Neural progenitor cell (in vitro differentiated cells): ENCODE results near the gene THSD4. TPM values are rescaled to one million over a fixed set of nuclear protein-coding genes. Genes with fewer than 3 reads are reported as not detected.
"Not testable (repeated sequence)": the region's sequence is repeated elsewhere in the genome, so short reads cannot be mapped to it uniquely, and the experiment has no call there.

Source experiments
- DNase-seq: peaks from one replicate; pipeline ENCODE4 v3.0.0-alpha.2; 2016; ENCODE audit warnings: low spot score
- H2AFZ ChIP-seq: fragments of 200-600 bp; sonication (generic); replicated peaks from 2 replicates; pipeline ENCODE4 v1.6.1; 2016; ENCODE audit warnings: antibody characterized with exemption
- H3F3A ChIP-seq: fragments of 200-600 bp; sonication (generic); 2 replicates; pipeline ENCODE4 v1.6.1; 2016; ENCODE audit warnings: antibody characterized with exemption, low read depth
- H3K27ac ChIP-seq: fragments of 200-600 bp; sonication (generic); 2 replicates; pipeline ENCODE4 v1.5.1; 2016; ENCODE audit warnings: mild to moderate bottlenecking
- H3K27me3 ChIP-seq: fragments of 200-600 bp; sonication (generic); 2 replicates; pipeline ENCODE4 v1.6.1; 2016; ENCODE audit warnings: mild to moderate bottlenecking, moderate library complexity
- H3K36me3 ChIP-seq: fragments of 200-600 bp; sonication (generic); 2 replicates; pipeline ENCODE4 v1.5.1; 2016
- H3K4me1 ChIP-seq: fragments of 200-600 bp; sonication (generic); 2 replicates; pipeline ENCODE4 v1.6.1; 2016; ENCODE audit warnings: mixed run types
- H3K4me2 ChIP-seq: fragments of 200-600 bp; sonication (generic); 2 replicates; pipeline ENCODE4 v1.6.1; 2016
- H3K4me3 ChIP-seq: fragments of 200-600 bp; sonication (generic); 2 replicates; pipeline ENCODE4 v1.5.1; 2016
- H3K79me2 ChIP-seq: fragments of 200-600 bp; sonication (generic); 2 replicates; pipeline ENCODE4 v1.6.1; 2016; ENCODE audit warnings: low read depth
- H3K9ac ChIP-seq: fragments of 200-600 bp; sonication (generic); 2 replicates; pipeline ENCODE4 v1.6.1; 2016
- H3K9me3 ChIP-seq: fragments of 200-600 bp; sonication (generic); 2 replicates; pipeline ENCODE4 v1.5.1; 2016; ENCODE audit warnings: low read depth
- H4K20me1 ChIP-seq: fragments of 200-600 bp; sonication (generic); 2 replicates; pipeline ENCODE4 v1.6.1; 2016; ENCODE audit warnings: low read depth
- H3K27ac Mint-ChIP-seq: 3 replicates; pipeline ENCODE4 v1.8.0; 2021; ENCODE audit warnings: mixed read lengths
- H3K27me3 Mint-ChIP-seq: 2 replicates; pipeline ENCODE4 v1.8.0; 2022; ENCODE audit warnings: low read depth, mild to moderate bottlenecking, inconsistent platforms, moderate library complexity, mixed read lengths; ENCODE audit not compliant: insufficient read depth
- H3K36me3 Mint-ChIP-seq: 3 replicates; pipeline ENCODE4 v1.8.0; 2021; ENCODE audit warnings: mixed read lengths
- H3K4me1 Mint-ChIP-seq: 3 replicates; pipeline ENCODE4 v1.8.0; 2021; ENCODE audit warnings: mixed read lengths
- H3K4me3 Mint-ChIP-seq: 3 replicates; pipeline ENCODE4 v1.8.0; 2021; ENCODE audit warnings: mild to moderate bottlenecking, moderate library complexity, mixed read lengths
- H3K9me3 Mint-ChIP-seq: 3 replicates; pipeline ENCODE4 v1.8.0; 2020; ENCODE audit warnings: mixed read lengths
- EZH2 ChIP-seq: fragments of 200-600 bp; sonication (generic); IDR thresholded peaks from 2 replicates; pipeline ENCODE4 v1.6.1; 2017; ENCODE audit warnings: antibody characterized with exemption, mild to moderate bottlenecking, moderate library complexity
- EZH2phosphoT487 ChIP-seq: fragments of 200-600 bp; sonication (generic); IDR thresholded peaks from 2 replicates; pipeline ENCODE4 v1.6.1; 2017; ENCODE audit warnings: antibody characterized with exemption
- total RNA-seq: library from RNA; depleted of rRNA; stranded (reverse); fragments of >200 nt; gene quantifications from 2 replicates; pipeline ENCODE4 v1.2.3, GENCODE V29; 2015; ENCODE audit warnings: low replicate concordance
- TF ChIP-seq, protein P1 (sequence below): fragments of 200-600 bp; sonication (generic); IDR thresholded peaks from 2 replicates; pipeline ENCODE4 v1.5.1; 2017; ENCODE audit warnings: antibody characterized with exemption, mild to moderate bottlenecking

THSD4 gene
- total RNA-seq, 1 donor from 2014 or later, result 2.4 TPM

DNA sequence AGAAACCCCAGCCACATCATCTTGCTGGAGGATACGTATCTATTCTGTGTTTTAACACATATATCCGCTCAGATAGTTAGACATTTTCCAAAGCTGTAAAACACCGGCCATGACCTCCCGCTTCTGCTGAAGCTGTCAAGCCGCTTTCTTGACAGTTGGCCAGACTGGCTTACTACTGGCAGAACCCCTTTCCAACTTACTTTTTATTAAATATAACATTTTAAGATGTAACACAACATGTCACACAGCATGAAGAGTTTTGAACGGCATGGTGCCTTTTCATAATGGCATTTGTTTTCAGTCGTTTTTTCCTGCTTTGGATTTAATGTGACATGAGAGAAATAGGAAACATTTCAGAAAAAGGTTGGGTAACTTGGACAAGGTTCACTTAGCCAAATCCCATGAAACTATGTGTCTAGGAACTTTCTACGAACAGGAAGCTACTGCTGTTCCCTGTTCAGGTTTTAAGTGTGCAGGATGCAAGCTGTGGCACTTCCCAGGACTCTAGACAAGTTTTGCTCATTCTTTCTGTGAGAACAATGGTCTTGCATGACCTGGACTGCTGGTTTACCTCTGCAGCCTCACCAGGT lies 281.4 kb downstream of the THSD4 start:
- Histone ChIP-seq H2AFZ (no peak overlapping the region), H3K79me2 (no peaks in the 10 kb centered on the region), H3K9ac (no peak overlapping the region), H3F3A (peaks cover 24% of the 10 kb centered on the region), H3K36me3 (no peaks in the 10 kb centered on the region), H3K4me2 (no peak overlapping the region), H4K20me1 (peaks cover 11% of the 10 kb centered on the region), H3K27me3 (no peaks in the 10 kb centered on the region), H3K4me1 (peaks cover 22% of the 10 kb centered on the region), H3K9me3 (no peaks in the 10 kb centered on the region), H3K4me3 (no peak overlapping the region), H3K27ac (no peak overlapping the region)
- TF ChIP-seq EZH2 (no peak), EZH2phosphoT487 (no peak)
- TF ChIP-seq, protein P1, sequence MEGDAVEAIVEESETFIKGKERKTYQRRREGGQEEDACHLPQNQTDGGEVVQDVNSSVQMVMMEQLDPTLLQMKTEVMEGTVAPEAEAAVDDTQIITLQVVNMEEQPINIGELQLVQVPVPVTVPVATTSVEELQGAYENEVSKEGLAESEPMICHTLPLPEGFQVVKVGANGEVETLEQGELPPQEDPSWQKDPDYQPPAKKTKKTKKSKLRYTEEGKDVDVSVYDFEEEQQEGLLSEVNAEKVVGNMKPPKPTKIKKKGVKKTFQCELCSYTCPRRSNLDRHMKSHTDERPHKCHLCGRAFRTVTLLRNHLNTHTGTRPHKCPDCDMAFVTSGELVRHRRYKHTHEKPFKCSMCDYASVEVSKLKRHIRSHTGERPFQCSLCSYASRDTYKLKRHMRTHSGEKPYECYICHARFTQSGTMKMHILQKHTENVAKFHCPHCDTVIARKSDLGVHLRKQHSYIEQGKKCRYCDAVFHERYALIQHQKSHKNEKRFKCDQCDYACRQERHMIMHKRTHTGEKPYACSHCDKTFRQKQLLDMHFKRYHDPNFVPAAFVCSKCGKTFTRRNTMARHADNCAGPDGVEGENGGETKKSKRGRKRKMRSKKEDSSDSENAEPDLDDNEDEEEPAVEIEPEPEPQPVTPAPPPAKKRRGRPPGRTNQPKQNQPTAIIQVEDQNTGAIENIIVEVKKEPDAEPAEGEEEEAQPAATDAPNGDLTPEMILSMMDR, result no peak
- Mint-ChIP-seq H3K36me3 (no peaks in the 10 kb centered on the region), H3K27ac (no peak overlapping the region), H3K4me3 (no peak overlapping the region), H3K27me3 (no peaks in the 10 kb centered on the region), H3K4me1 (peaks cover 24% of the 10 kb centered on the region), H3K9me3 (no peaks in the 10 kb centered on the region)
- no peak for DNase-seq

DNA sequence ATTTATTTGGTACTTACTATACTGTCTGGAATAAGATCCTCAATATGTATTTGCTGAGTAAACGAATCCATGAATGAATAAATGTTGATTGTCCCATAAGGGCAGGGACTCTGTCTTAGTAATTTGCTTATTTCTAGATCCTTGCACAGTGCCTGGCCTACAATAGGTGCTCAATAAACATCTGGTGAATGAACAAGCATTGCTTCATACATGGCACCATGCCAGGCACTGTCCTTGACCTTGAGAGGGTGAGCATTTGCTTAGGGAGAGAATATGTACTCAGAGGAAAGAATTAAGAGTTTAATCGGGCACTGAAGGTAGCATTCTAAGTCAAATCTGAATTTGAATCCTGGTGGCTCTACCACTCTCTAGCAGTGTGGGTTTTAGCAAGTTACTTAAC lies 282.1 kb downstream of the THSD4 start:
- Histone ChIP-seq H3K79me2 (no peaks in the 10 kb centered on the region), H3K27me3 (no peaks in the 10 kb centered on the region), H3K36me3 (no peaks in the 10 kb centered on the region), H3K27ac (no peak overlapping the region), H3F3A (peaks cover 17% of the 10 kb centered on the region), H3K9ac (no peak overlapping the region), H3K4me2 (no peak overlapping the region), H3K9me3 (no peaks in the 10 kb centered on the region), H4K20me1 (peaks cover 11% of the 10 kb centered on the region), H3K4me1 (peaks cover 15% of the 10 kb centered on the region), H3K4me3 (no peak overlapping the region), H2AFZ (no peak overlapping the region)
- Mint-ChIP-seq H3K9me3 (no peaks in the 10 kb centered on the region), H3K4me3 (no peak overlapping the region), H3K27ac (no peak overlapping the region), H3K4me1 (peaks cover 17% of the 10 kb centered on the region), H3K36me3 (no peaks in the 10 kb centered on the region), H3K27me3 (no peaks in the 10 kb centered on the region)
- no peak for DNase-seq
- TF ChIP-seq, protein P1, result no peak
- TF ChIP-seq EZH2, result no peak

DNA sequence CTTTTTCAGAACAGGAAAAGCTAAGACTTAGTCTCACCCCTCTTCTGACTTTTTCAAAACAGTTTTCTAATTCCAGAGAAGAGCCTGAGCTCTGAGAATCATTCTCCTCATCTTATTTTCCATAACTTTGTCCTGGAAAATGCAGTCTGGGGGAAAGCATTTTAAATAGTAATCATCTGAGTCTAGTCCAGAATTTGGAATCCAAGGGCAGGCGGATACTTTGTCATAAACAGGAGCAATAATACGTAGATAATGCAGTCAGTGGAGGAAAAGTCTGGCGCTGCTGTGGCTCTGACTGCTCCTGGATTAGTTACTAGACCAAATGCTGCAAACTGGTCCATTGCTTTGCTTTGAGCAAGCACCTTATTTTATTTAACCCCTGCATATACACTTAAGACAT lies 285.0 kb downstream of the THSD4 start:
- Histone ChIP-seq H2AFZ (no peak overlapping the region), H3K9me3 (no peaks in the 10 kb centered on the region), H3K27me3 (no peaks in the 10 kb centered on the region), H3K4me2 (no peak overlapping the region), H3K36me3 (no peaks in the 10 kb centered on the region), H3K4me3 (no peak overlapping the region), H3K4me1 (no peaks in the 10 kb centered on the region), H3K79me2 (no peaks in the 10 kb centered on the region), H4K20me1 (no peaks in the 10 kb centered on the region), H3K27ac (no peak overlapping the region), H3K9ac (no peak overlapping the region), H3F3A (no peaks in the 10 kb centered on the region)
- H3K4me3 Mint-ChIP-seq, result no peak overlapping the region
- no peak overlapping the region for H3K27ac Mint-ChIP-seq
- TF ChIP-seq EZH2 (no peak), EZH2phosphoT487 (no peak)
- TF ChIP-seq, protein P1, result no peak
- no peaks in the 10 kb centered on the region for H3K9me3 Mint-ChIP-seq
- H3K27me3 Mint-ChIP-seq, result no peaks in the 10 kb centered on the region
- no peak for DNase-seq
- H3K4me1 Mint-ChIP-seq, result no peaks in the 10 kb centered on the region
- no peaks in the 10 kb centered on the region for H3K36me3 Mint-ChIP-seq

DNA sequence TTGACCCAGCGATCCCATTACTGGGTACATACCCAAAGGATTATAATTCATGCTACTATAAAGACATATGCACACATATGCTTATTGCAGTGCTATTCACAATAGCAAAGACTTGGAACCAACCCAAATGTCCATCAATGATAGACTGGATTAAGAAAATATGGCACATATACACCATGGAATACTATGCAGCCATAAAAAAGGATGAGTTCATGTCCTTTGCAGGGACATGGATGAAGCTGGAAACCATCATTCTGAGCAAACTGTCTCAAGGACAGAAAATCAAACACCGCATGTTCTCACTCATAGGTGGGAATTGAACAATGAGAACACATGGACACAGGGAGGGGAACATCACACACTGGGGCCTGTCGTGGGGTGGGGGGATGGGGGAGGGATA lies 286.5 kb downstream of the THSD4 start:
- not testable (repeated sequence) for H3K27me3 ChIP-seq, H3K27ac ChIP-seq, H3K36me3 Mint-ChIP-seq, H3K36me3 ChIP-seq, H3F3A ChIP-seq, H3K9me3 ChIP-seq, H3K79me2 ChIP-seq, H3K4me3 ChIP-seq, H3K27me3 Mint-ChIP-seq, H3K27ac Mint-ChIP-seq, H3K4me3 Mint-ChIP-seq, H3K9ac ChIP-seq, H3K4me1 ChIP-seq, H4K20me1 ChIP-seq, H3K4me1 Mint-ChIP-seq, H3K4me2 ChIP-seq, H3K9me3 Mint-ChIP-seq, DNase-seq, H2AFZ ChIP-seq
